Measurements from ENCODE around the gene TMC8.

DNA sequence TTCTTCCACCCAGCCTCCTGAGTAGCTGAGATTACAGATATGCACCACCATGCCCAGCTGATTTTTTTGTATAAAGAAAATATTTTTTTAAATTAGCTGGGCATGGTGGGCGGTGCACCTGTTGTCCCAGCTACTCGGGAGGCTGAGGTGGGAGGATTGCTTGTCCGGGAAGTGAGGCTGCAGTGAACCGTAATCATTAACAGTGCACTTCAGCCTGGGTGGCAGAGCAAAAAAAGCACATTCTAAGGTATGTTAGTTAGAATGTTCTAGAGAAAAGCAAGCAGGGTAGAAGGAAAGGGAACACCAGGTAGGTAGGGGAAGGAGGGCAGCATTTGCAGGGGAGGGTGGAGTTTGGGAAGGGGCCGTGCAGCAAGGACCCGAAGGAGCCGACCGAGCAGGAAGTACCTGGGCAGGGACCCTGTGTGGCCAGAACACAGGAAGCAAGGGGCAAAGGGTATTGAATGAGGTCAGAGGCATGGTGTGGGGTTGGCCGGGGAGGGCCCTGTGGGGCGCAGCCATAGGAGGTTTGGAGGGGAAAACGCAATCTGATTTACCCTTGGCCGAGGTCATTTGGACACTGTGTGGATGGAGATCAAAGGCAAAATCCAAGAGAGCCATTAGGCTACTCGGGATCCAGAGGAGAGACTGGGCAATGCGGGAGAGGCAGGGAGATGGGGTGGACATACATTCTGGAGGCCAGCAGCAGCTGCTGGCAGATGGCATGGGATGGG, 17.9 kb downstream of the TMC8 start:
- TF ChIP-seq, protein P1, sequence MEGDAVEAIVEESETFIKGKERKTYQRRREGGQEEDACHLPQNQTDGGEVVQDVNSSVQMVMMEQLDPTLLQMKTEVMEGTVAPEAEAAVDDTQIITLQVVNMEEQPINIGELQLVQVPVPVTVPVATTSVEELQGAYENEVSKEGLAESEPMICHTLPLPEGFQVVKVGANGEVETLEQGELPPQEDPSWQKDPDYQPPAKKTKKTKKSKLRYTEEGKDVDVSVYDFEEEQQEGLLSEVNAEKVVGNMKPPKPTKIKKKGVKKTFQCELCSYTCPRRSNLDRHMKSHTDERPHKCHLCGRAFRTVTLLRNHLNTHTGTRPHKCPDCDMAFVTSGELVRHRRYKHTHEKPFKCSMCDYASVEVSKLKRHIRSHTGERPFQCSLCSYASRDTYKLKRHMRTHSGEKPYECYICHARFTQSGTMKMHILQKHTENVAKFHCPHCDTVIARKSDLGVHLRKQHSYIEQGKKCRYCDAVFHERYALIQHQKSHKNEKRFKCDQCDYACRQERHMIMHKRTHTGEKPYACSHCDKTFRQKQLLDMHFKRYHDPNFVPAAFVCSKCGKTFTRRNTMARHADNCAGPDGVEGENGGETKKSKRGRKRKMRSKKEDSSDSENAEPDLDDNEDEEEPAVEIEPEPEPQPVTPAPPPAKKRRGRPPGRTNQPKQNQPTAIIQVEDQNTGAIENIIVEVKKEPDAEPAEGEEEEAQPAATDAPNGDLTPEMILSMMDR (conservative IDR thresholded peaks at IDR 0.05; ENCODE audit: low read depth, low read length): no peak
- TF ChIP-seq EZH2 (IDR thresholded peaks at IDR 0.05; ENCODE audit: borderline replicate concordance, low read depth, low read length, poor library complexity, severe bottlenecking): no peak
